Stimulated activated CD4-positive, alpha-beta T cell treated with anti-CD3 and anti-CD28 coated beads, Interleukin-1b, Interleukin-23, amount 100 ng/mL, for 24 hours (primary cell): Measurements from ENCODE around the gene SNAPC3.
A peak's percentile ranks its signal among the peaks of the same experiment; 100 is the strongest.

Source experiments
- DNase-seq, 4 experiments: peaks; one replicate each; pipeline ENCODE4 v3.0.0-alpha.2; 2020; ENCODE audit warnings: low read depth in 4 of 4, low spot score in 1 of 4

Gene SNAPC3

DNA sequence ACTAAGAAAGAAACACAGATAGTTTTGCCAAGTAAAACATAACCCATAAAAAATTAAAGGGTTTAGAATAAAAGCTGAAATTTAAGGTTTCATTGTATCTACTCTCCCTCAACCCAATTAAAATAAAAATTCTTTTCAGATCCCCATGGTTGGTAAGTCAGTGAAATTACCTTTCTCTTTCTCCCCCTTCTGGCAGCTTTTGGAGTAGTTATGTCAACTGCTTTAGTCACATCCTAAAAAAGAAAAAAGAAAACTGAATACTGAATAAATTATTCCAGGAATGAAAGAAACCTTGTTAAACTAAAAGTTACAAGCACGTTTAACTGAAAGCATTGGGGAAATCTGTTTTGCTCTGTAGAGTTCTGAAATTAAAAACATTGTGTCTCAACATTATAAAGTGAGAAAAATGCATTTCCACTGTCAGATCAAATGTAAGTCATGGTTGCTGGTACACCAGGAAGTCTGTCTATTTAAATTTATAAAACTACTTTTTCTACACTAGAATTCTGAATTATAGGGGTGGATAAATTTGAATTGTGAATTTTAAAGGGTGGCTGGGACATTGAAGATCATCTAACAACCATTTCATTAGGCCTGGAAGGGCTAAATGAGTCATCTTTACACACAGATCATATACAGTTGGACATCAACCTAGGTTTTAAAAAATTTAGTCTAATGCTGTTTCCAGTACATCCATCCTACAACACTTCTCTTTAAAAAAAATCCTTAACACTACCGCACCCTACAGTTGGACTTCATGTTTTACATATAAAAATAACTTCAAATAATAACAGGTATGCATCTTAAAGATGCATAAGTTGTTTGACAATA lies 63.4 kb downstream of the SNAPC3 start:
- no peak for DNase-seq

GRCh38 chr9:15491950-15492349 lies 69.3 kb downstream of the SNAPC3 start:
- no peak for DNase-seq

GRCh38 chr9:15492485-15493150 lies 69.9 kb downstream of the SNAPC3 start:
- no peak for DNase-seq

GRCh38 chr9:15498246-15498995 lies 75.7 kb downstream of the SNAPC3 start:
- no peak for DNase-seq

GRCh38 chr9:15499139-15499538 lies 76.5 kb downstream of the SNAPC3 start:
- DNase-seq: no peak

GRCh38 chr9:15501179-15501578 lies 78.5 kb downstream of the SNAPC3 start:
- no peak for DNase-seq

DNA sequence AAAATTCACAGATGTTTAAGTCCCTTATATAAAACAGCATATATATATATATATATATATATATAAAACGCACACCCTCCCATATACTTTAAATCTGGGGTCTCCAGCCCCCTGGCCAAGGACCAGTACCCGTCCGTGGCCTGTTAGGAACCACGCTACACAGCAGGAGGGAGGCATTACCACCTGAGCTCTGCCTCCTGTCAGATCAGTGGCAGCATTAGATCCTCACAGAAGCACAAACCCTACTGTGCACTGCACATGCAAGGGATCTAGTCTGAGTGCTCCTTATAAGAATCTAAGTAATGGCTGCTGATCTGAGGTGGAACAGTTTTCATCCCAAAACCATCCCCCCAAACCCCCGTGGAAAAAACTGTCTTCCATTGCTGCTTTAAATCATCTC lies 79.1 kb downstream of the SNAPC3 start:
- DNase-seq: no peak

DNA sequence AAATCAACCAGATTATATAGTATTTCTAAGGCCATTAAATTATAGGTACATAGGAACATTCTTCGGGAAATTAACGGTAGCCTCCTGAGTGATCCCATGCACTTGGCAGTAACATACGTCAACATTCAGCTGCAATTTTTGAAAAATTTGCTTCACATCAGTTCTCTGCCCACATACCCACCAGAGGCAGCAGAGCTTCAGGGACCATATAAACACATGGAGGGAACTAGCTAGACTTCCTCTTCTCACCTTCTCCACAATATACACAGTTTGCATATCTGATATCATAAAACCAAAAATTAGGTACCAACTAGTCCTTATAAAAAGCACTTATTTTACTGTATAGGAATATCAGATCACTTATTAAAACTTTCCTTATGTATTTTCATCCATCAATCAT lies 83.2 kb downstream of the SNAPC3 start:
- DNase-seq: no peak

DNA sequence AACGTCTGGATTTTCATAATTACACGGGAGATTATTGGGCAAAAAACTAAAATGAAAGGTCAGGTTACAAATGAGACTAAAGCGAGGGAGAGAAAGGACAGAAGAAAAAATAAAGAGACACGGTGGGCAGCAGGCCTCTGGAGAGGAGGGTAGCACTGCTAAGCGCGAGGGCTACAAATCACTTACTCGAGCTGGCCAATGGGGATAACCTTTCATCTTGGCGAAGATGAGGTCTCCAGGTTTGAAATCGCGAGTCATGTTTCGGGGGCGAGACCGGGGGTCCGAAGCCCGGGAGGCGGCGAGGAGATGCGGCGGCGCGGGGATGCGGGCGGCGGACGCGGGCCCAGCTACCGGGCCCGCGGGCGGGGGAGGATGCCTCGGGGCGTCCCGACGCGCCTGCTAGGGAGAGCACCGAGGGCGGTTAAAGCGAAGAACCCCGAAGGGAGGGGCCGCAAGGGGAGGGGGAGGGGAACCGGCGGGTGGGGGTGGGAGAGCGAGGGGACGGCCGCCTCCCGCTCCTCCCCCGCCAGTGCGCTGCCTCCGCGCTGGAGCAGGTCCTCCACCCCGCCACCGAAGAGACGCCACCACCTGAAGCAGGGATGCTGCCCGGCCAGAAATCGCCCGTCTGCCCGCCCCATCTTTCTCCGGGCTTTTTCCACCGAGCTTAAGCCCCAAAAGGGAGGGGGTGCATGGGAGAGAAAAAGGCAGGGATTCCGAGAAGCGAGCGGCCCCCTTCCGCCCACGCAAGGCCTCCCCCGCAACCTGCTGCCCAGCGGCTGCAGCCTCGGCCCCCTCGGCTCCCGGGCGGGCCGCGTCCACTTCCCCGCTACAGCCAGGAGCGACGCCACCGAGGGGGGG lies 87.5 kb downstream of the SNAPC3 start:
- DNase-seq: peak; percentile 42 to 57 (median 48)

- peak; percentile 71 to 78 (median 72) for DNase-seq
Measured at GRCh38 chr9:15510789-15511575, 88.3 kb downstream of the SNAPC3 start, which contains the start of gene PSIP1. Gene PSIP1 (minus strand): TSS chr9:15510970. CDS start chr9:15510188, 782 bp downstream.
